ENCODE results near the gene EAF2.

DNA sequence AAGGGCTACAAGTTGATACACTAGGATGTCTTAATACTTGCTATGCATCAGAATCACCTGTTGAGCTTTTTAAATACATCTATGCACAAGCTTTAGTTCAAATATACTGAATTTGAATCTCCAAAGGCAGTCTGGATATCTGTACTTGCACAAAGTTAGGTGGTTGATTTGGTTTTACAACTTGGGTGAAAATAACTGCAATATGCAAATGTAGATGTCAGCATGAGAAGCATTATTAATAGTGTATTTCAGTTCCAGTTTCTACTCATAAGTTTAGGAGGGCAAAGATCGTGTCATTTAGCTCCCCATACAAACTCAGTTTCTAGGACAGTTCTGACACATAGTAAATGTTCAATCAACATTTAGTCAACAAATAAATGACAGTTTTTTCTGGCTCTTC lies 25.8 kb upstream of the EAF2 start:
- TF ChIP-seq POLR2A (IDR thresholded peaks at IDR 0.05; ENCODE audit: low read depth, low read length) = no peak
- TF ChIP-seq TAF1 (IDR thresholded peaks at IDR 0.05; ENCODE audit: borderline replicate concordance, low read depth, low read length) = no peak
- TF ChIP-seq POLR2AphosphoS5 (IDR thresholded peaks at IDR 0.05; ENCODE audit: low read depth, low read length) = no peak
